GM12878 (cell line): ENCODE measurements around the gene CCDC187. TPM values are rescaled to one million over a fixed set of nuclear protein-coding genes. Genes with fewer than 3 reads are reported as not detected.

Experiments used
- ATAC-seq: fragments of 200-7000 bp; cut with Tn5 transposase; 3 replicates; pipeline ENCODE4 v1.9.1; 2020; ENCODE audit warnings: mild to moderate bottlenecking, moderate library complexity
- BruUV-seq: library from RNA; stranded (reverse); fragments of 400-500 nt; replicated peaks from 2 replicates; lab custom pipeline; 2021; lab: Mats Ljungman, UMichigan
- CTCF ChIA-PET: fragments of 300-600 bp; sonication (Branson Sonifier 250); formaldehyde crosslinking; extraction: SDS; loops from one replicate; lab custom pipeline; 2021; ENCODE audit warnings: inconsistent platforms; lab: Yijun Ruan, JAX
- POLR2A ChIA-PET: fragments of 350-600 bp; formaldehyde crosslinking; extraction: SDS; loops from one replicate; lab custom pipeline; 2021; ENCODE audit warnings: inconsistent platforms; lab: Charles Lee
- RAD21 ChIA-PET: fragments of 300-600 bp; sonication (Branson Sonifier 250); formaldehyde crosslinking; loops from one replicate; lab custom pipeline; 2023; ENCODE audit warnings: antibody characterized with exemption; ENCODE audit not compliant: unreplicated experiment; lab: Charles Lee
- SMC1A ChIA-PET: fragments of 300-600 bp; sonication (Branson Sonifier 250); formaldehyde crosslinking; loops from one replicate; lab custom pipeline; 2023; ENCODE audit not compliant: unreplicated experiment, uncharacterized antibody; lab: Charles Lee
- DNase-seq: peaks from one replicate; pipeline ENCODE4 v3.0.0-alpha.2; 2011; ENCODE audit warnings: low read depth, low spot score
- FAIRE-seq: peaks from 3 replicates; lab custom pipeline; 2011; peaks lifted over from hg19 to GRCh38; lab: Jason Lieb, UNC
- H2AFZ ChIP-seq: 2 replicates; pipeline ENCODE4 v1.6.0; 2011; ENCODE audit warnings: low read depth, low read length, control low read depth; ENCODE audit not compliant: control insufficient read depth
- H3K27ac ChIP-seq: 2 replicates; pipeline ENCODE4 v1.5.1; 2011; ENCODE audit warnings: control low read depth; ENCODE audit not compliant: control insufficient read depth, insufficient read depth
- H3K27me3 ChIP-seq, 2 experiments: replicated peaks in 1 of 2; 2 replicates each; pipeline versions ENCODE4 v1.6.0 to v1.6.1; 2011; ENCODE audit warnings: low read length in 1 of 2; ENCODE audit not compliant: control insufficient read depth in 2 of 2, insufficient read depth in 2 of 2
- H3K36me3 ChIP-seq, 2 experiments: 2 replicates each; pipeline ENCODE4 v1.5.1; 2011; ENCODE audit warnings: low read length in 1 of 2; ENCODE audit not compliant: control insufficient read depth in 2 of 2, insufficient read depth in 2 of 2
- H3K4me1 ChIP-seq: 2 replicates; pipeline ENCODE4 v1.6.1; 2011; ENCODE audit warnings: mild to moderate bottlenecking, low read length, moderate library complexity, mixed read lengths; ENCODE audit not compliant: control insufficient read depth, insufficient read depth
- H3K4me2 ChIP-seq: 2 replicates; pipeline ENCODE4 v1.6.0; 2011; ENCODE audit warnings: control low read depth; ENCODE audit not compliant: control insufficient read depth, insufficient read depth
- H3K4me3 ChIP-seq: fragments of 200-600 bp; sonication (generic); 2 replicates; pipeline ENCODE4 v1.5.1; 2016
- H3K79me2 ChIP-seq: 2 replicates; pipeline ENCODE4 v1.6.0; 2011; ENCODE audit warnings: low read length; ENCODE audit not compliant: control insufficient read depth, insufficient read depth
- H3K9ac ChIP-seq: 2 replicates; pipeline ENCODE4 v1.8.0; 2011; ENCODE audit warnings: low read length, control low read depth, mixed read lengths; ENCODE audit not compliant: control insufficient read depth, insufficient read depth
- H3K9me3 ChIP-seq: replicated peaks from 3 replicates; pipeline ENCODE4 v1.5.1; 2011; ENCODE audit warnings: mild to moderate bottlenecking, low read length; ENCODE audit not compliant: control insufficient read depth, insufficient read depth
- H4K20me1 ChIP-seq: 2 replicates; pipeline ENCODE4 v1.6.0; 2011; ENCODE audit not compliant: control insufficient read depth, insufficient read depth
- ATF7 ChIP-seq: fragments of 450-650 bp; IDR thresholded peaks from 2 replicates; pipeline ENCODE4 v1.6.1; 2016; ENCODE audit warnings: low read depth, mild to moderate bottlenecking
- BMI1 ChIP-seq: fragments of 450-650 bp; IDR thresholded peaks from 2 replicates; pipeline ENCODE4 v1.6.1; 2016; ENCODE audit warnings: mild to moderate bottlenecking, moderate library complexity, borderline replicate concordance
- CHD4 ChIP-seq: fragments of 200-600 bp; sonication (generic); IDR thresholded peaks from 2 replicates; pipeline ENCODE4 v1.6.1; 2016; ENCODE audit warnings: mild to moderate bottlenecking
- CREB1 ChIP-seq: IDR thresholded peaks from 2 replicates; pipeline ENCODE4 v1.6.1; 2012; ENCODE audit warnings: low read depth, mild to moderate bottlenecking, inconsistent platforms
- CREM ChIP-seq: IDR thresholded peaks from 2 replicates; pipeline ENCODE4 v1.6.1; 2014; ENCODE audit warnings: antibody characterized with exemption, low read depth
- CTCF ChIP-seq, 3 experiments: IDR thresholded peaks in 2 of 3; conservative IDR thresholded peaks in 1 of 3; 2 replicates each; pipeline ENCODE4 v1.5.1; 2011; ENCODE audit warnings: low read depth in 3 of 3, low read length in 3 of 3, mild to moderate bottlenecking in 3 of 3, control low read depth in 2 of 3, moderate library complexity in 2 of 3, inconsistent platforms in 1 of 3, mixed read lengths in 1 of 3; ENCODE audit not compliant: control insufficient read depth in 2 of 3, insufficient read depth in 1 of 3; ENCODE audit errors: extremely low read depth in 1 of 3
- IRF5 ChIP-seq: fragments of 450-650 bp; IDR thresholded peaks from 2 replicates; pipeline ENCODE4 v1.6.1; 2017; ENCODE audit warnings: borderline replicate concordance
- KAT2A ChIP-seq: conservative IDR thresholded peaks from 2 replicates; pipeline ENCODE4 v1.6.1; 2011; ENCODE audit warnings: low read depth, low read length; ENCODE audit not compliant: control insufficient read depth
- MTA2 ChIP-seq: fragments of 450-650 bp; IDR thresholded peaks from 2 replicates; pipeline ENCODE4 v1.6.1; 2016; ENCODE audit warnings: low read depth, mild to moderate bottlenecking, moderate library complexity
- MYB ChIP-seq: fragments of 150-350 bp; IDR thresholded peaks from 2 replicates; pipeline ENCODE4 v1.6.1; 2014; ENCODE audit warnings: mild to moderate bottlenecking, low read depth, low read length, borderline replicate concordance
- PML ChIP-seq: IDR thresholded peaks from 2 replicates; pipeline ENCODE4 v1.6.1; 2012; ENCODE audit warnings: low read length, inconsistent platforms
- RUNX3 ChIP-seq: IDR thresholded peaks from 2 replicates; pipeline ENCODE4 v1.6.1; 2012; ENCODE audit warnings: low read length, inconsistent platforms
- SIN3A ChIP-seq: IDR thresholded peaks from 2 replicates; pipeline ENCODE4 v1.6.1; 2012; ENCODE audit warnings: low read depth, low read length, improper control_type of control experiment
- SIX5 ChIP-seq: IDR thresholded peaks from 2 replicates; pipeline ENCODE4 v1.6.1; 2011; ENCODE audit warnings: mild to moderate bottlenecking, low read depth, low read length, moderate library complexity; ENCODE audit not compliant: severe bottlenecking
- SMAD5 ChIP-seq: IDR thresholded peaks from 2 replicates; pipeline ENCODE4 v1.6.1; 2016; ENCODE audit warnings: antibody characterized with exemption, low read depth
- TBL1XR1 ChIP-seq: IDR thresholded peaks from 2 replicates; pipeline ENCODE4 v1.6.1; 2012; ENCODE audit warnings: low read depth, low read length, improper control_type of control experiment
- ZZZ3 ChIP-seq: IDR thresholded peaks from 2 replicates; pipeline ENCODE4 v1.6.1; 2011; ENCODE audit warnings: low read depth; ENCODE audit not compliant: control insufficient read depth, insufficient read length
- WGBS: methylation state at CpG from one replicate; pipeline ENCODE4 v1.1.6; 2016; ENCODE audit warnings: low lambda C conversion rate; ENCODE audit not compliant: insufficient replicate concordance, insufficient coverage; ENCODE audit errors: missing lambda C conversion rate; 5-methylcytosine and 5-hydroxymethylcytosine counted together
- in situ Hi-C: fragments of 300-500 bp; cut with MboI; formaldehyde crosslinking; loops from 9 replicates; pipeline ENCODE4 v1.14.3; 2018; ENCODE audit warnings: mixed read lengths
- intact Hi-C: fragments of 100-400 bp; cut with micrococcal nuclease; formaldehyde crosslinking; loops from one replicate; pipeline ENCODE4 v1.14.2; 2022; ENCODE audit not compliant: unreplicated experiment
- polyA plus RNA-seq, 11 experiments: library from polyadenylated mRNA; depleted of rRNA in 4 of 11; unstranded in 6 of 11; stranded (reverse) in 5 of 11; fragments of >200 nt; fragmentation: Nextera tagmentation in 4 of 11; fragmentation: Illumina TruSeq in 1 of 11; extraction: Ambion mirVana in 4 of 11; extraction: Trizol in 1 of 11; gene quantifications; 1 replicate in 1 of 11; 2 replicates in 10 of 11; pipeline versions ENCODE4 v1.2.1 to v1.2.3, GENCODE V29; 2011 to 2016; ENCODE audit warnings: inconsistent platforms in 2 of 11, missing spikeins in 2 of 11, low read depth in 1 of 11
- total RNA-seq, 4 experiments: library from RNA; depleted of rRNA in 3 of 4; stranded (reverse); fragments of >200 nt in 3 of 4; fragmentation: Illumina TruSeq in 1 of 4; extraction: Trizol in 1 of 4; gene quantifications; 2 replicates each; pipeline versions ENCODE4 v1.2.1 to v1.2.3, GENCODE V29; 2013 to 2021

The CCDC187 gene
- total and polyA plus RNA-seq, 10 of the 15 experiments (the other 5 are each of a cell fraction or from before 2014, with no cell fraction given) = 0.04 to 0.23 (median 0.04) TPM; not detected in 7

GRCh38 chr9:136291306-136292025, 12.4 kb downstream of the CCDC187 start:
- BruUV-seq = no TSS peak
- H3K9me3 ChIP-seq = no peaks in the 10 kb centered on the region; the same call in 2 of the 3 replicates
- WGBS = 46% methylated on average over 22 of the region's 22 CpGs
- H4K20me1 ChIP-seq = no peaks in the 10 kb centered on the region
- ATAC-seq (no peak), DNase-seq (no peak), FAIRE-seq (no peak)
- no peak overlapping the region for H3K4me2 ChIP-seq
- no peaks in the 10 kb centered on the region for H3K4me1 ChIP-seq
- SMC1A ChIA-PET = no interaction called here
- H3K79me2 ChIP-seq = no peaks in the 10 kb centered on the region
- RAD21 ChIA-PET = no interaction called here
- no peak overlapping the region for H2AFZ ChIP-seq
- no peak overlapping the region for H3K4me3 ChIP-seq
- no peak overlapping the region for H3K9ac ChIP-seq
- H3K27ac ChIP-seq = no peak overlapping the region
- in situ Hi-C loops (no loop called here), intact Hi-C loops (no loop called here)
- TF ChIP-seq MTA2 (no peak), BMI1 (no peak), SIN3A (no peak), TBL1XR1 (no peak), SMAD5 (no peak), CTCF (IDR thresholded peaks at IDR 0.05 in 2 of 3, conservative IDR thresholded peaks at IDR 0.05 in 1 of 3; ENCODE audit: control insufficient read depth in 2 of 3, extremely low read depth in 1 of 3, insufficient read depth in 1 of 3, low read depth in 3 of 3, low read length in 3 of 3) (no peak), RUNX3 (no peak), CHD4 (no peak), CREB1 (no peak), MYB (no peak), PML (no peak), ZZZ3 (no peak), CREM (no peak), KAT2A (no peak), IRF5 (no peak), SIX5 (no peak), ATF7 (no peak)
- no peaks in the 10 kb centered on the region for H3K36me3 ChIP-seq
- no peaks in the 10 kb centered on the region for H3K27me3 ChIP-seq
- POLR2A ChIA-PET = no interaction called here
- CTCF ChIA-PET = no interaction called here
